Astrocyte (in vitro differentiated cells and primary cell): ENCODE results near the gene CILP2. TPM values are rescaled to one million over a fixed set of nuclear protein-coding genes. Genes with fewer than 3 reads are reported as not detected.

Experiments
- DNase-seq: peaks from one replicate; pipeline ENCODE4 v3.0.0-alpha.2; 2010; ENCODE audit warnings: low read depth
- FAIRE-seq: peaks from 2 replicates; lab custom pipeline; 2011; peaks lifted over from hg19 to GRCh38; lab: Jason Lieb, UNC
- H2AFZ ChIP-seq: 2 replicates; pipeline ENCODE4 v1.6.0; 2012; ENCODE audit warnings: low read depth, low read length, inconsistent platforms
- H3K27ac ChIP-seq: 2 replicates; pipeline ENCODE4 v1.5.1; 2011; ENCODE audit warnings: low read depth, low read length, inconsistent platforms
- H3K27me3 ChIP-seq: 2 replicates; pipeline ENCODE4 v1.6.0; 2011; ENCODE audit warnings: low read length, inconsistent platforms; ENCODE audit not compliant: insufficient read depth
- H3K36me3 ChIP-seq: 2 replicates; pipeline ENCODE4 v1.5.1; 2011; ENCODE audit warnings: low read length, inconsistent platforms; ENCODE audit not compliant: insufficient read depth
- H3K4me1 ChIP-seq: 2 replicates; pipeline ENCODE4 v1.5.1; 2011; ENCODE audit warnings: low read length, inconsistent platforms; ENCODE audit not compliant: insufficient read depth
- H3K4me2 ChIP-seq: 2 replicates; pipeline ENCODE4 v1.6.0; 2012; ENCODE audit warnings: low read length, inconsistent platforms
- H3K4me3 ChIP-seq: 2 replicates; pipeline ENCODE4 v1.5.1; 2011; ENCODE audit warnings: low read depth, mild to moderate bottlenecking, low read length, inconsistent platforms; ENCODE audit not compliant: insufficient read depth
- H3K79me2 ChIP-seq: 2 replicates; pipeline ENCODE4 v1.6.0; 2012; ENCODE audit warnings: mild to moderate bottlenecking, low read length, inconsistent platforms; ENCODE audit not compliant: insufficient read depth
- H3K9ac ChIP-seq: 2 replicates; pipeline ENCODE4 v1.6.0; 2012; ENCODE audit warnings: mild to moderate bottlenecking, low read length, inconsistent platforms
- H3K9me3 ChIP-seq: 2 replicates; pipeline ENCODE4 v1.5.1; 2012; ENCODE audit warnings: low read depth, mild to moderate bottlenecking, low read length, inconsistent platforms; ENCODE audit not compliant: insufficient read depth
- H4K20me1 ChIP-seq: 2 replicates; pipeline ENCODE4 v1.6.0; 2012; ENCODE audit warnings: low read length, inconsistent platforms; ENCODE audit not compliant: insufficient read depth
- H3K27ac Mint-ChIP-seq: one replicate; pipeline ENCODE4 v1.8.0; 2021; ENCODE audit warnings: mild to moderate bottlenecking, mixed read lengths; ENCODE audit not compliant: unreplicated experiment
- H3K27me3 Mint-ChIP-seq: one replicate; pipeline ENCODE4 v1.8.0; 2021; ENCODE audit warnings: low read depth, mixed read lengths; ENCODE audit not compliant: unreplicated experiment
- H3K36me3 Mint-ChIP-seq: one replicate; pipeline ENCODE4 v1.8.0; 2021; ENCODE audit warnings: low read depth, mixed read lengths; ENCODE audit not compliant: unreplicated experiment
- H3K4me1 Mint-ChIP-seq: one replicate; pipeline ENCODE4 v1.8.0; 2021; ENCODE audit warnings: low read depth, mixed read lengths; ENCODE audit not compliant: unreplicated experiment
- H3K4me3 Mint-ChIP-seq: one replicate; pipeline ENCODE4 v1.8.0; 2021; ENCODE audit warnings: mild to moderate bottlenecking, moderate library complexity, mixed read lengths; ENCODE audit not compliant: unreplicated experiment
- H3K9me3 Mint-ChIP-seq: one replicate; pipeline ENCODE4 v1.8.0; 2021; ENCODE audit warnings: mild to moderate bottlenecking, mixed read lengths; ENCODE audit not compliant: unreplicated experiment
- CTCF ChIP-seq: IDR thresholded peaks from 2 replicates; pipeline ENCODE4 v1.5.1; 2011; ENCODE audit warnings: low read depth, mild to moderate bottlenecking, inconsistent platforms, low read length, moderate library complexity; ENCODE audit not compliant: insufficient read depth
- EZH2 ChIP-seq: IDR thresholded peaks from 2 replicates; pipeline ENCODE4 v1.6.1; 2012; ENCODE audit warnings: mild to moderate bottlenecking, low read length, inconsistent platforms; ENCODE audit not compliant: insufficient read depth
- total RNA-seq: library from RNA; stranded (reverse); gene quantifications from 2 replicates; pipeline ENCODE4 v1.2.1, GENCODE V29; 2021

Gene CILP2
- total RNA-seq, 1 donor from 2014 or later = 3.9 TPM

GRCh38 chr19:19562665-19563347 lies 24.7 kb downstream of the CILP2 start:
- H3K36me3 Mint-ChIP-seq = peaks cover 9% of the 10 kb centered on the region
- H3K79me2 ChIP-seq = no peaks in the 10 kb centered on the region
- H3K4me2 ChIP-seq = no peak overlapping the region
- TF ChIP-seq EZH2 = no peak
- no peak for TF ChIP-seq CTCF
- FAIRE-seq = no peak
- DNase-seq = no peak
- peaks cover 4% of the 10 kb centered on the region for H3K4me1 ChIP-seq
- H3K27me3 ChIP-seq = no peaks in the 10 kb centered on the region
- H3K9me3 ChIP-seq = no peaks in the 10 kb centered on the region
- peaks cover 3% of the 10 kb centered on the region for H3K4me1 Mint-ChIP-seq
- H3K27me3 Mint-ChIP-seq = peaks cover 17% of the 10 kb centered on the region
- no peak overlapping the region for H3K9ac ChIP-seq
- H3K4me3 Mint-ChIP-seq = no peak overlapping the region
- no peaks in the 10 kb centered on the region for H3K36me3 ChIP-seq
- H4K20me1 ChIP-seq = no peaks in the 10 kb centered on the region
- no peak overlapping the region for H3K4me3 ChIP-seq
- H2AFZ ChIP-seq = no peak overlapping the region
- H3K9me3 Mint-ChIP-seq = peaks cover 5% of the 10 kb centered on the region
- H3K27ac ChIP-seq = no peak overlapping the region
- no peak overlapping the region for H3K27ac Mint-ChIP-seq

- Histone ChIP-seq H3K9ac (no peak overlapping the region), H4K20me1 (no peaks in the 10 kb centered on the region), H3K79me2 (no peaks in the 10 kb centered on the region), H2AFZ (no peak overlapping the region), H3K4me1 (peaks cover 4% of the 10 kb centered on the region), H3K4me3 (no peak overlapping the region), H3K27me3 (no peaks in the 10 kb centered on the region), H3K36me3 (no peaks in the 10 kb centered on the region), H3K9me3 (no peaks in the 10 kb centered on the region), H3K27ac (no peak overlapping the region), H3K4me2 (no peak overlapping the region)
- DNase-seq = no peak
- Mint-ChIP-seq H3K4me3 (no peak overlapping the region), H3K9me3 (peaks cover 5% of the 10 kb centered on the region), H3K36me3 (peaks cover 9% of the 10 kb centered on the region), H3K27me3 (peaks cover 14% of the 10 kb centered on the region), H3K4me1 (peaks cover 3% of the 10 kb centered on the region), H3K27ac (no peak overlapping the region)
- no peak for TF ChIP-seq CTCF
- no peak for TF ChIP-seq EZH2
- FAIRE-seq = no peak
Observed at GRCh38 chr19:19563348-19563848, 25.3 kb downstream of the CILP2 start.

GRCh38 chr19:19566306-19566705 lies 28.2 kb downstream of the CILP2 start:
- no peak overlapping the region for H3K27ac Mint-ChIP-seq
- H3K79me2 ChIP-seq = no peaks in the 10 kb centered on the region
- no peak overlapping the region for H3K4me2 ChIP-seq
- H3K4me3 Mint-ChIP-seq = no peak overlapping the region
- no peaks in the 10 kb centered on the region for H3K36me3 ChIP-seq
- peaks cover 12% of the 10 kb centered on the region for H3K9me3 Mint-ChIP-seq
- peaks cover 15% of the 10 kb centered on the region for H3K36me3 Mint-ChIP-seq
- H4K20me1 ChIP-seq = no peaks in the 10 kb centered on the region
- no peak overlapping the region for H3K27ac ChIP-seq
- H3K9me3 ChIP-seq = no peaks in the 10 kb centered on the region
- H2AFZ ChIP-seq = no peak overlapping the region
- peaks cover 2% of the 10 kb centered on the region for H3K4me1 Mint-ChIP-seq
- H3K4me1 ChIP-seq = peaks cover 4% of the 10 kb centered on the region
- H3K9ac ChIP-seq = no peak overlapping the region
- H3K27me3 ChIP-seq = no peaks in the 10 kb centered on the region
- peaks cover 15% of the 10 kb centered on the region for H3K27me3 Mint-ChIP-seq
- H3K4me3 ChIP-seq = no peak overlapping the region
- peak; percentile 24 for DNase-seq
- no peak for FAIRE-seq
- no peak for TF ChIP-seq CTCF
- no peak for TF ChIP-seq EZH2
